Right renal cortex interstitium (tissue), 3 donors: ENCODE data around the gene CENPC. TPM values are rescaled to one million over a fixed set of nuclear protein-coding genes. Genes with fewer than 3 reads are reported as not detected.
"Not testable (repeated sequence)": the region's sequence is repeated elsewhere in the genome, so short reads cannot be mapped to it uniquely, and the experiment has no call there.

Experiments
- DNase-seq, 3 donors: peaks; one replicate each; pipeline ENCODE4 v3.0.0-alpha.2; 2013; ENCODE audit warnings: low read depth in 3 of 3, low spot score in 2 of 3
- polyA plus RNA-seq, 3 donors: library from polyadenylated mRNA; unstranded; fragments of 120-200 nt; gene quantifications; one replicate each; pipeline ENCODE4 v1.2.1, GENCODE V29; 2013; ENCODE audit not compliant: insufficient read length in 3 of 3

The CENPC gene
- polyA plus RNA-seq, 3 donors = 26.2 to 28.9 (median 28.1) TPM

DNA sequence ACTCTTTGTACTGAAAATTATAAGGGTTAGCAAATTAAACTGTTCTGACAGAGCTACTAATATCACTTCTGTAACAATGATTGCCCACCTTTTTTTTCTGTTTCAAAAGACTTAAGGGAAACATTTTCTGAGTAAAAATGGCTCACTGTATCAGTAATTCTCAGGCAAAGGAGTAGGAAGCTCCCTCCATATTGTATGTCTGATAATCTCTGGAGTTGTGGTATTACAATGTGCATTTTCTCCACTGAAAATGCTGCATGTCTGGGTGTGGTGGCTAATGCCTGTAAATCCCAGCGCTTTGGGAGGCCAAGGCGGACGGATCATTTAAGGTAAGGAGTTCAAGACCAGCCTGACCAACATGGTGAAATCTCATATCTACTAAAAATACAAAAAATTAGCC, 8.8 kb upstream of the CENPC start:
- no peak for DNase-seq

DNA sequence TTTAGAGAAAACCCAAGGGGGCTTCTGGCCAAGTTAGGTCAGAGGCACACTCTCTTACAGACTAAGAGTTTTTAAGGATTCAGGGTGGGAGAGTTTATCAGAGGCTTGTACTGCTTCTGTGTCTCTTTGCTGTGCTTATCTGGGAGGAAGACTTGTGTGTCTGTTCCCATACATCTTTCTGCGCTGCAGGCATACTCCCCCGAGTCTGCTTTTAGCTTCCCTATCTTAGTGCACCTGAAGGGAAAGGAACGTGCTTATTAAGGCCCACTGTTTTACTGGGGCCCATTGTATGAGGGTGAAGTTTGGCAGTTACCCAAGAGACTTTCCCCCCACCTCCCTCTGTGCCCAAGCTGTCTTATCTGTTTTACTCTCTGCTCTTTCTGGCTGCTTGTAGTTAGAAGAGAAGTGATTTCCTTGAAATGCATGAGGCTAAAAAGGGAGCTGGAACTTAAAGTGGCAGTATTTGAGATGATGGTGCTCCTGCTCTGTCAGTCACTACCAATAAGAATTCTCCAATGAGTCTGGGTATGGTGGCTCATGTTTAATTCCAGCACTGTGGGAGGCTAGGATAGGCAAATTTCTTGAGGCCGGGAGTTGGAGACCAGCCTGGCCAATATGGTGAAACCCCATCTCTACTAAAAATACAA, 7.0 kb upstream of the CENPC start:
- not testable (repeated sequence) for DNase-seq

DNA sequence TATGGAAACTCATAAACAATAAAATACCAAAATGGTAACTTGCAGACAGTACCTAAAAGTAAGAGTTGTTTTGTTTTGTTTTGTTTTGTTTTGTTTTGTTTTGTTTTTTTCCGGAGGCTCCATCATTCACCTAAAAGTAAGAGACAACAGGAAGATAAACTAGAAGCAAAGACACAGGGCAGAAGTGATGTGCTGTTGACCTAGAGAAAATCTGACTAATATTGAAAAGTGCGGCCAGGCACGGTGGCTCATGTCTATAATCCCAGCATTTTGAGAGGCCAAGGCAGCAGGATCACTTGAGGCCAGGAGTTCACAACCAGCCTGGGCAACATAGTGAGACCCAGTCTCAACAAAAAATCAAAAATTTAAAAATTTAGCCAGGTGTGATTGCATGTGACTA, 5.6 kb upstream of the CENPC start:
- DNase-seq = no peak

DNA sequence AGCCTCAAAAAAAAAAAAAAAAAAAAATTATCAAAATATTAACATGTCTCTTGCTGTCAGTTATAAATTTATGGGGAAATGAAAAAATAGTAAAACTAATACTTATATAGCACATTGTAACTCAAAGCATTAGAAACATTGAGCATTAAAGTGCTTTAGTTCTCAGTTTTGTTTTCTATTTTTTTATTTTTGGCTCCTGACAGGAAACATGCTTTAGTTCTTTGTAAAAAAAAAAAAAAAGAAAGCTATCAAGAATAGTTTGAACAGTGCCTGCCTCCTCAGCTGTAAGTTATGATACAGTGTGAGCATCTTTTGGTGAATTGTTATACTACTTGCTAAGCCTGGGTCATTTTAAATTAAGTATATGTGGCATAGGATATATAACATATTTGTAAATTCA, 5.1 kb upstream of the CENPC start:
- no peak for DNase-seq

DNA sequence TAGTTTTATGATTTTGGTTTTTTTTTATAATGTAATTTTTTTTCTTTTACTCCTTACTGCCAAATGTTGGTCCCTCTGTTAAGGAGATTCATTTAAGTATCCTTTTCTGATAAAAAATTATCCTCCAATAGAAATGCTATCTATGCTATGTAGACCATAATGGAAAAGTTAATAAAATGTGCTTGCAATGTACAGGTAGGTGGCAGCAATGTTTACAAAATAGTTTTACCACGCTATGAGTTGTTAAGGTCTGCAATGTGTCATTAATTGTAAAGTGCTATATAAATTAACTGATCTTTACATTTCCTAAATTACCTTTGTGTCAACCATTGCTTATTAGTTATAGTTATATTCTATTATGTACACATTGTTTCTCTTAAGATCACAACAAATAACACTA, 3.8 kb upstream of the CENPC start:
- no peak for DNase-seq

DNA sequence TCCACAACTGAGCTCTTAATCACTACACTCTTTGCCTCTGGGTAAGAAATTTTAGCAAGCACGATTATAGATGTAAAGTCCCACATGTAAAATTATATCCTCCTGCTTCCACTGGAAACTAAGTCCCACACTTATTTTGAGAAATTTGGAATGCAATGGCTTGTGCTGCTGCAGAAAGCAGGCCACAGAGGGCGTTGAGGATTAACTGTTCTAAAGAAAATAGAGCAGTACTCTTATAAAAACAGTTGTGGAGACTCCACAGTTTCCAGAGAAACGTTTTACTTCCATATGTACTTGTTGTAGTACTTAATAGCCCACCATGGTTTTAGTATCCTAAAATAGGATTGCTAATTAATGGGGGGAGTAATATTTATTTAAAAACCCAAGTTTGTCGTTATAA, 1.7 kb upstream of the CENPC start:
- no peak for DNase-seq

DNA sequence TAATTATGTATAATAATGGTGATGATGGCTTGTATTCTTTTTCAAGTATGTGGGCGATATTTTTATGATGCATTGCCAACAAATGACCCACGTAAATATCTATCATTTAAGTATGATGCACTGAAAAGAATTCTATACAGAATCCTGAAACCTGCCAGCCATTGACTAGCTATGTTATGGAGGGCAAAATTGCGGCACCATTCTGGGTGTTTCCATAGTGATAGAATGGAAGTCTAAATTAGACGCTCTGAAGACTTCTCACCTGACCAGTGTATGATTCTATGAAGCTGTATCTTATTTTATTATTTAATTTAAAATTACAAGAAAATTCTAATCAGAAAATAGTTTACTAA, 677 bp upstream of the CENPC start:
- no peak for DNase-seq

DNA sequence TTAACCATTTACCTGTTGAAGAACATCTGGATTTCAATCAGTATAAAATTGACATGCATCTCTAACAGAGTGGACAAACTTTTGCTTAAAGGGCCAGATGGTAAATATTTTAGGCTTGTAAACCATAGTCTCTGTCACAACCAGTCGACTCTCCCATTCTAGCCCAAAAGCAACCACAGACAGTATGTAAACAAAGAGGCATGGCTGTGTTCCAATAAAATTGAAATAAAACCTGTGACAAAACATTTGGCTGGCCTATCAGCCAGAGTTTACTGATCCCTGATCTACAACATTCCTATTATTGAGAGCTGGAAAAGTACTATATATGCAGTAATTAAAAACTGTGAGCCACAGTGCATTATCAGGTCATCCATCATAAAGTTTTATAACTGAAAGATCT, 3.2 kb downstream of the CENPC start:
- DNase-seq = no peak

DNA sequence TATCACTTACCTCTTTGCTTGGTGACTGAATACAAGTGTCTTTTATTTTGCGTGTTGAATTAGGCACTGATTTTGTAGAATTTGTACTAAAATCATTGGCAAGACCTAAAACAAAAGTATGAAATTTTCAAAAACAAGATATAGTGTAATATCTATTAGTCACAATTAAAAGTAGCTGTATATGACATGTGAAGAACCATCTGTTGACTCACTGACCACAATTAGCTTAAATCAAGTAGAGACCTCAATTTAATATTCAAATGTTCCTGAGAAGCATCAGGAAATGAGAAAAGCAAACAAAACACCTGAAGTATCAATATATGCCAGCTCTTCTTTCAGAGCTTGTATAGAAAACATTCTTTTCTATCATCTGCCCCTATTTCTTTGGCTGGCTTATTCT, 5.5 kb downstream of the CENPC start:
- no peak for DNase-seq

DNA sequence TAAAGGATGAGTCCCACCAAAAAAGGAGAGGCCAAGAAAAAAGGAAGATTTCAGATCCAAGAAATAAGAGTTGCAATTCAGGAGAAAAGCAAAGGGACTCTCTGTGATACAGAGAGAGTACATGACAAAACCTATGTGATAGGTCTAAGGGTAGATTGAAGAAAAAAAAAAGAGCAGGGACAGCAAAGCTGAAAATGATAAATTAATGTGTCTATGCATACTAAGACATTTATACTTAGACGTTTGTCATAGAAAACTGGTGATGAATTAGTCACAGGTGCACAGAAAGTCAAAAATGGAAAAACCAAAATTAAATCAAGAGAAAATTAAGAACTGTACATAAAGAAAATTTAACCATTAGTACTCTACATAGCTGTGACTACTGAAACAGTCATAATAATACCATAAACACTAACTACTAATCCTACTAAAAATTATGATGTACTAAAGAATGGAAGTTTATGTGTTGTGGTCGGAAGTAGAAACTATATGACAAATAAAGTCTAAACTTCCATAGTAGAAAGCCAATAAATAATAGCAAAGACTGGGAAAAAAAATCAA, 9.9 kb downstream of the CENPC start:
- no peak for DNase-seq

DNA sequence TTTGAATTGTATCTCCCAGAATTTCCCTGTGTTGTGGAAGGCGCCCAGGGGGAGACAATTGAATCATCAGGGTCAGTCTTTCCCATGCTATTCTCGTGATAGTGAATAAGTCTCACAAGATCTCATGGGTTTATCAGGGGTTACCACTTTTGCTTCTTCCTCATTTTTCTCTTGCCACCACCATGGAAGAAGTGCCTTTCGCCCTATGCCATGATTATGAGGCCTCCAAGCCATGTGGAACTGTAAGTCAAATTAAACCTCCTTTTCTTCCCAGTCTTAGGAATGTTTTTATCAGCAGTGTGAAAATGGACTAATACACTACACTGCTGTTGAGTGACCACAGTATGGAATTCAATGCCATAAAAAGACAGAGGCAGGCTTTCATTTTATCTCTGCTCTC, 12.2 kb downstream of the CENPC start:
- no peak for DNase-seq

DNA sequence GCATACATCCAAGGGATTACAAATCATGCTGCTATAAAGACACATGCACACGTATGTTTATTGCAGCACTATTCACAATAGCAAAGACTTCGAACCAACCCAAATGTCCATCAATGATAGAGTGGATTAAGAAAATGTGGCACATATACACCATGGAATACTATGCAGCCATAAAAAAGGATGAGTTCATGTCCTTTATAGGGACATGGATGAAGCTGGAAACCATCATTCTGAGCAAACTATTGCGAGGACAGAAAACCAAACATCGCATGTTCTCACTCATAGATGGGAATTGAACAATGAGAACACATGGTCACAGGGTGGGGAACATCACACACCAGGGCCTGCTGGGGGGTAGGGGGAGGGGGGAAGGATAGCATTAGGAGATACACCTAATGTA, 12.9 kb downstream of the CENPC start:
- DNase-seq = not testable (repeated sequence)

DNA sequence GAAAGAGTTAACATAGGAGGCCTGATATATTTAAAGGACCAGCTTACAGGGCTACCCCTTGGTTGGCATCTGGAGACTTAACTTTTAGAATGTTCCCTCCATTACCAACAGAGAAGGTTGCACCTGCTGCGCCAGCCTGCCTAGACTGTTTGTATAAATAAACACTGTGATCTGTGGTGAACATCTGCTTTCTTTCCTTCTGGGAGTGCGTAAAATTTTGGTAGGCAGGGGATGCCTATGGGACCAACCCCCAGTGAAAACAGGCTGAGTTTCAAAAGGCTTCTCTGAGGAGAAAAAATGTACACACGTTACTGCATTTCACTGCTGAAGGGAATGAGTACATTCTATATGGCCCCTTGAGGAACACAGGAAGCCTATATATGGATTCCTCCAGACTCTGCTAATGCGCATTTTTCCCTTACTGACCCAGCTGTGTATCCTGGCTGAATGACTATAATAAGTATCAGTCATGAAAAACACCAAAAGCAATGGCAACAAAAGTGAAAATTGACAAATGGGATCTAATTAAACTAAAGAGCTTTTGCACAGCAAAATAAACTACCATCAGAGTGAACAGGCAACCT, 13.8 kb downstream of the CENPC start:
- DNase-seq = no peak

DNA sequence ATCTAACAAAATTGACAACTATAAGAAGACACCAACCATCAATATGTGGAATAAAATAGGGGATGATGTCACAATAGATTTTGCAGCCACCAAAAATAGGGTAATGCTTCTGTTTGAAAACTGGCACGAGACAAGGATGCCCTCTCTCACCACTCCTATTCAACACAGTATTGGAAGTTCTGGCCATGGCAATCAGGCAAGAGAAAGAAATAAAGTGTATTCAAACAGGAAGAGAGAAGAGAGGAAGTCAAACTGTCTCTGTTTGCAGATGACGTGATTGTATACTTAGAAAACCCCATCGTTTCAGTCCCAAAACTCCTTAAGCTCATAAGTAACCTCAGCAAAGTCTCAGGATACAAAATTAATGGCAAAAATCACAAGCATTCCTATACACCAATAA, 21.2 kb downstream of the CENPC start:
- not testable (repeated sequence) for DNase-seq

DNA sequence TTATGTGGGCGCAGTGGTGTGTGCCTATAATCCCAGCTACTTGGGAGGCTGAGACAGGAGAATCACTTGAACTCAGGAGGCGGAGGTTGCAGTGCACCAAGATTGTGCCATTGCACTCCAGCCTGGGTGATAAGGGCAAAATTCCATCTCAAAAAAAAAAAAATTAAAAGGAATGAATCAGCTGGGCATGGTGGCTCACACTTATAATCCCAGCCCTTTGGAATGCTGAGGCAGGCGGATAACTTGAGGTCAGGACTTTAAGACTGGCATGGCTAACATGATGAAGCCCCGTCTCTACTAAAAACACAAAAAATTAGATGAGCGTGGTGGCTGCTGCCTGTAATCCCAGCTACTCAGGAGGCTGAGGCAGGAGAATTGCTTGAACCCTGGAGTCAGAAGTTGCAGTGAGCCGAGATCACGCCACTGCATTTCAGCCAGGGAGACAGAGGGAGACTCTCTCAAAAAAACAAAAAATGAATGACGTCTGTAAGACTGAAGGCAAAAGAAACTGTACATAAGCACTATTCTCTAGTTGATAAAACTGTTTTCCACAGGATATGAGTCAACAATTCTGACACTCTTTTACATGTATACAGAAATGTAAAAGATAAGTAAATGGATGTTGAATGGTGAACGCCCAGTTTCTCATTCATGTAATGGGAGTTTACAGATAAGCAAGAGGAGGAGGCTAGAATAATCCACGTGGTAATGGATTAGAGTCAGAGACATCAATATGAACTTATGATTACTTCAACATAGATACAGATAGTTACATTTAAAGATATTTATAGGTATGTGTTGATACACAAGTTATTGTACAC, 22.2 kb downstream of the CENPC start:
- no peak for DNase-seq

DNA sequence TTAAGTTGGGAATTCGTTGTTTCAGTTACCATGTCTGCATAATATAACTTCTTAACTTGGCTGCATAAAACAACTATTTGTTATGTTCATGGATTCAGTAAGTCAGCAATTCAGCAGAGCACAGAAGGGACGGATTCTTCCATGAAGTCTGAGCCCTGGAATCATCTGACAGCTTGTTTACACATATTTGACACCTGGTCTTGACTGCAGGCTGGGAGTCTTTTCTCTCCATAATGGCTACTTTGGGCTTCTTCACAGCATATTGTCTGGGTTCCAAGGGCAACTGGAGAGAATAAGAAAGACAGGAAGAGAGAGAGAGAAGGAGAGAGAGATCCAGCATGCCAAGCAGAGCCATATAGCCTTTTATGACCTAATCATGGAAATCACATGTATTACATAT, 23.1 kb downstream of the CENPC start:
- DNase-seq = no peak

DNA sequence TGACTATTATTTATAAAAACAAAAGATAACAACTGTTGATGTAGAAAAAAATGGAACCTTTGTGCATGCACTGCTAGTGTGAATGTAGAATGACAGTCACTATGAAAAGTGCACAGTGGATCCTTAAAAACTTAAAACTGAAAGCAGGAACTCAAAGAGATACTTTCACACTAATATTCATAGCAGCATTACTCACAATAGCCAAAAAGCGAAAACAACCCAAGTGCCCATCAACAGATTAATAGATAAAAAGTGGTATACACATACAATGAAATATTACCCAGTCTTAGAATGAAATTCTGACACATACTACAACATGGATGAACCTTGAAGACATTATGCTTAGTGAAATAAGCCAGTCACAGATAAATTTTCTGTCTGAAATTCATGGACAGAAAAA, 23.8 kb downstream of the CENPC start:
- DNase-seq = no peak

DNA sequence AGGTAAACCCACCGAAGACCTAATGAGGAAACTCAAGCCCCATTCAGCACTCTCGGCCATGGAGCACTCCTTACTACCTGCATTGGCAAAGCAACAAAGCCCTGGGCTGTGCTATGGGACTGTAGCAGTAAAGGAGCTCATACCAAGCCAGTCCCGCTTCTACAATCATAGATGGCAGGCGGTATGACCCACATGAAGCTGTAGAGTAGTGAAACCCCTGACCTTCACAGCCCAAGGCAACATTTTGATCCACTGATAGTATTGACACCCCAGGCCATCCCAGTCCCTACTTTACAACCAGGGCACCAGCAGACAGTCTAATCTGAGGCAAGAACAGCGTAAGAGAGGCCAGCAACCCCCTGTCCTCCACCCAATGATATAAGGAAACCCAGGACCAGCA, 25.2 kb downstream of the CENPC start:
- no peak for DNase-seq

DNA sequence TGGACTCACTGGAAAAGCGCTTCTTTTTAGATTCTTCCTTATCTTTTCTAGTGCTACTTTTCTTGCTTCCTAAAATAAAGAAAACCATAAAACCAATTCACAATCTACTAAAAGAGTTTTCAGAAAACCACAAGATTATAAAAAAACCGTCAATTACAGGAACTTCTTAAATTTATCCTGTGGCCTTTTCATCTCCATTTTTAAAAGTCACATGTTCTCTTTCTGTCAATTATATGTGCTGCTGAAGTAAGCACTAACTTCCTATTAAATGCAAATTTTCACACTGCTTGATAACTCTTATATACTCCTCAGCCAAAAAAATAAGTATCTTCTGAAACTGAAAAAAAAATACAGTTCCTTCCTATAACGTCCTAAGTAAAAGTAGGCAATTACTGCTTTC, 32.8 kb downstream of the CENPC start:
- DNase-seq = no peak

DNA sequence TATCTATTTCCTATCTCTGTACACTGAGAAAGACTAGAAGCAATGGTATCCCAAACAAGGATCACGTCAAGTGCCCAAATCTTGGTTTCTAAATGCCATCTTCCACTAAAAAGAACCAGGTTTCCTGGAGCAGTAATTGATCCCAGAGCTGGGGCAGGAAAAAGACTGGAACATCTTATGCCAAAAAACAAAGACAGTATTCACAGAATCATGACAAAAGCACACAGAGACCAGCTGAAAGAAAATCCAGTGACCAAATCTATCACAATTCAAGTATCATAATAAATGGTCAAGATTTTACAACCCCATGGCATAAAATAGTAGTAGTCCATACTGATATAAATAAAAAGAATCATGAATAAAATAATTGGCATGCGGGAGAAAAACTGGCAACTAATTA, 44.9 kb downstream of the CENPC start:
- DNase-seq = no peak

DNA sequence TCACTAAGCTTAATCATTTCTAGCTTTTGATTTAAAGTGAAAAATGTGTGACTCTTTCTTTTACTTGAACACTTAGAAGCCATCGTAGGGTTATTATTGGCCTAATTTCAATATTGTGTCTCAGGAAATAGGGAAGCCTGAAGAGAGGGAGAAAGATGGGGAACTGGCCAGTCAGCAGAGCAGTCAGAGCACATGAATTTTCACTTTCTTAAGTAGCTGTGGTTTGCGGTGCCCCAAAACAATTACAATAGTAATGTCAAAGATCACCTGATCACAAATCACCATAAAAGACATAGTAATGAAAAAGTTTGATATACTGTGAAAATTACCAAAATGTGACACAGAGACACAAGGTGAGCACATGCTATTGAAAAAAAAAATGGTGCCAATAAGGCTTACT, 45.5 kb downstream of the CENPC start:
- no peak for DNase-seq
